OCI-LY7 (cell line): ENCODE results near the gene CARTPT.

Experiments used
- CTCF ChIP-seq: fragments of 200-600 bp; sonication (generic); conservative IDR thresholded peaks from 2 replicates; pipeline ENCODE4 v1.5.1; 2014; ENCODE audit warnings: mild to moderate bottlenecking, antibody characterized with exemption, low read length, moderate library complexity, mixed read lengths
- EZH2phosphoT487 ChIP-seq: fragments of 200-600 bp; sonication (generic); IDR thresholded peaks from 2 replicates; pipeline ENCODE4 v1.6.1; 2018; ENCODE audit warnings: low read depth, borderline replicate concordance, mild to moderate bottlenecking, mixed run types, antibody characterized with exemption, low read length, moderate library complexity, mixed read lengths

DNA sequence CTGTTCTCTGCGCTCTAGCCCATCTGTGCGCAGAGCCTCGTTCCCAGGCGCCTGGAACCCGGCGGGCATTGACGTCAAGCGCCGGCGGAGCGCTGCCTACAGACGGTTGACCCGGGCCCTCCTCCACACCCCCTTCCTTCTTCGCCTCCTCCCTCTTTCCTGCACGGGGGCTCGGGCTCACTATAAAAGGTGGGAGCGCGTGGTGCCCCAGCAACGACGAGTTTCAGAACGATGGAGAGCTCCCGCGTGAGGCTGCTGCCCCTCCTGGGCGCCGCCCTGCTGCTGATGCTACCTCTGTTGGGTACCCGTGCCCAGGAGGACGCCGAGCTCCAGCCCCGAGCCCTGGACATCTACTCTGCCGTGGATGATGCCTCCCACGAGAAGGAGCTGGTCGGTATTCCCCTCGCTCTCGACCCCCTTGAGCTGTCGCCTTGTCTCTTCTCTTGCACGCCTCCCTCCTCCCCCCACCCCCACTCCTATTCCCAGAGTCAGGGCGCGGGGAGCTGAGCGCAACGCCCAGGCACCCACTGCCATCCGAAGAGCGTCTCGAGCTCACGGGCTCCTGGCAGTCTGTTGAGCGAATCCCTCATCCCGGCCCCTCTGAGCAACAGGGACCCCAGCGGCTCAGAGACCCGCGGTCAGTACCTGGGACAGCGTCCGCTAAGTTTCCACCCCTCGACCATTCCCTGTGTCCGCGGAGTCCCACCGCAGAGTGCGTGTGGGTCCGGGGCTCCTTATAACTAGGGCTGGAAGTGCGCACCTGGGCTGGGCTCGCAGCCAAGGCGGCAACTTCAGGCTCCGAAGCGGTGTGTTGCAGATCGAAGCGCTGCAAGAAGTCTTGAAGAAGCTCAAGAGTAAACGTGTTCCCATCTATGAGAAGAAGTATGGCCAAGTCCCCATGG, at the start of gene CARTPT:
- TF ChIP-seq CTCF: no peak
- no peak for TF ChIP-seq EZH2phosphoT487
